Muscle of leg (tissue), 11 donors: ENCODE results near the gene TMEM220. TPM values are rescaled to one million over a fixed set of nuclear protein-coding genes. Genes with fewer than 3 reads are reported as not detected.

Source experiments
- DNase-seq: peaks from one replicate; pipeline ENCODE4 v3.0.0; 2013
- H3K27ac ChIP-seq: one replicate; pipeline ENCODE4 v1.5.1; 2013; ENCODE audit warnings: mild to moderate bottlenecking, low read length, control low read depth
- H3K27me3 ChIP-seq: one replicate; pipeline ENCODE4 v1.6.1; 2013; ENCODE audit warnings: low read length; ENCODE audit not compliant: control insufficient read depth, insufficient read depth
- H3K36me3 ChIP-seq: one replicate; pipeline ENCODE4 v1.6.1; 2013; ENCODE audit warnings: low read length; ENCODE audit not compliant: control insufficient read depth, insufficient read depth
- H3K4me1 ChIP-seq: one replicate; pipeline ENCODE4 v1.6.1; 2013; ENCODE audit warnings: low read length; ENCODE audit not compliant: control insufficient read depth, insufficient read depth
- H3K4me3 ChIP-seq: one replicate; pipeline ENCODE4 v1.5.1; 2013; ENCODE audit warnings: low read length, control low read depth
- H3K9me3 ChIP-seq: replicated peaks from 2 replicates; pipeline ENCODE4 v1.6.1; 2013; ENCODE audit warnings: low read depth, low read length; ENCODE audit not compliant: control insufficient read depth
- WGBS: methylation state at CpG from one replicate; pipeline ENCODE4 v1.1.5; 2013; ENCODE audit warnings: missing lambda C conversion rate; ENCODE audit not compliant: insufficient coverage; 5-methylcytosine and 5-hydroxymethylcytosine counted together
- polyA plus RNA-seq, 8 donors: library from polyadenylated mRNA; unstranded; fragments of 120-200 nt; gene quantifications; one replicate each; pipeline versions ENCODE4 v1.2.1 to v1.2.3, GENCODE V29; 2013; ENCODE audit warnings: inconsistent platforms in 1 of 8, low replicate concordance in 1 of 8; ENCODE audit not compliant: insufficient read length in 8 of 8, insufficient read depth in 1 of 8
- total RNA-seq: library from RNA; stranded (reverse); fragments of 120-200 nt; gene quantifications from one replicate; pipeline ENCODE4 v1.2.4, GENCODE V29; 2013

The TMEM220 gene
- total and polyA plus RNA-seq, 9 donors, result 5.1 to 13.4 (median 7.5) TPM

- peaks cover 11% of the 10 kb centered on the region for H3K4me1 ChIP-seq
- H3K27me3 ChIP-seq, result no peaks in the 10 kb centered on the region
- WGBS, result 28% methylated on average over 7 of the region's 9 CpGs
- H3K9me3 ChIP-seq, result peaks cover 9% of the 10 kb centered on the region
- peak; percentile 64 for DNase-seq
- peak overlapping the region; percentile 3 for H3K27ac ChIP-seq
- H3K36me3 ChIP-seq, result no peaks in the 10 kb centered on the region
- H3K4me3 ChIP-seq, result no peak overlapping the region
These were observed 42.9 kb upstream of the TMEM220 start for GRCh38 chr17:10772425-10773380.

DNA sequence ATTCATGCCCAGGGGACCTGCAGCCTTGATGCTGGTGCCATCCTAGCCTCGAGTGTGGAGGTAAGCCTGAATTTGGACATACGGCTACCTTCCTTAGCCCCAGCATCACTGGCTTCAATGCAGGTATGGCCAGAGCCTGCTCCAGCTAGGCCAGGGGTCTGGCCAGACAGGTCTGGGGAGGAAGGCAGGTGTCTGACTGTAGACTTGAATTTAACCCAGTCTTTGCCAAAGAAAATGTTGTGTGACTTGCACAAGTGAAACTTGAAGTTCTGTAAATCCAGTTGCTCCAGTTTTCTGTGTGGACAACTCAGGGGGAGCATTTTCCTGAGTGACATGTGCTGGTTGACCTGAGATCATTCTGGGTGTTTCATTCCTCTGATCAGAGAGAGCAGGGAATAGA is 41.3 kb upstream of the TMEM220 start:
- H3K27ac ChIP-seq, result no peak overlapping the region
- H3K4me3 ChIP-seq, result no peak overlapping the region
- 100% methylated on average over 1 of the region's 2 CpGs for WGBS
- H3K9me3 ChIP-seq, result peaks cover 9% of the 10 kb centered on the region
- no peaks in the 10 kb centered on the region for H3K27me3 ChIP-seq
- no peaks in the 10 kb centered on the region for H3K36me3 ChIP-seq
- DNase-seq, result no peak
- peaks cover 12% of the 10 kb centered on the region for H3K4me1 ChIP-seq

GRCh38 chr17:10769840-10770239 is 40.0 kb upstream of the TMEM220 start:
- H3K27me3 ChIP-seq, result no peaks in the 10 kb centered on the region
- peaks cover 10% of the 10 kb centered on the region for H3K9me3 ChIP-seq
- H3K27ac ChIP-seq, result no peak overlapping the region
- no peak for DNase-seq
- peaks cover 12% of the 10 kb centered on the region for H3K4me1 ChIP-seq
- no peak overlapping the region for H3K4me3 ChIP-seq
- H3K36me3 ChIP-seq, result no peaks in the 10 kb centered on the region
- 89% methylated on average over 6 of the region's 6 CpGs for WGBS

DNA sequence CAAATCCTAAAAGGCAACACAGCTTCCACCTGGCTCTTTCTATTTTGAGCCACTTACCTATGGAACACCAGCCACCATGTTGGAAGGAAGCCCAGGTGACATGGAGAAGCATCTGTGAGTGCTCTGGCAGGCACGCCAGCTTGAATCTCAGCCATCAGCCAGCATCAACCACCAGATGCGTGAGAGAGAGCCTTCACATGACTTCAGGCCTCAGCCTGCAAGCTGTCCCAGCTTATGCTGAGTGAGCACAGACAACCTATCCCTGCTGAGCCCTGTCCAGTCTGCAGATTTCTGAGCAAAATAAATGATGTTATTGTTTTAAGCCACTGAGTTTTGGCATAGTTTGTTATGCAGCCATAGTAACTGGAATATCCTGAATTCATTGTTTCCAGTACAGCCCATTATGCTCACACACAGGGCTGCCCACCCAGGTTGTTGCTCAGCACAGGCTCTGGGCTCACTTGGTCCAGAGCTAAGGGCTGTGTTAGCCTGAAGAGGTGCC is 39.0 kb upstream of the TMEM220 start:
- peak; percentile 73 for DNase-seq
- H3K36me3 ChIP-seq, result no peaks in the 10 kb centered on the region
- H3K4me1 ChIP-seq, result peaks cover 12% of the 10 kb centered on the region
- H3K4me3 ChIP-seq, result no peak overlapping the region
- H3K27ac ChIP-seq, result peak overlapping the region; percentile 55
- WGBS, result no CpG with 5 or more reads among the region's 2 CpGs
- peaks cover 10% of the 10 kb centered on the region for H3K9me3 ChIP-seq
- H3K27me3 ChIP-seq, result no peaks in the 10 kb centered on the region

DNA sequence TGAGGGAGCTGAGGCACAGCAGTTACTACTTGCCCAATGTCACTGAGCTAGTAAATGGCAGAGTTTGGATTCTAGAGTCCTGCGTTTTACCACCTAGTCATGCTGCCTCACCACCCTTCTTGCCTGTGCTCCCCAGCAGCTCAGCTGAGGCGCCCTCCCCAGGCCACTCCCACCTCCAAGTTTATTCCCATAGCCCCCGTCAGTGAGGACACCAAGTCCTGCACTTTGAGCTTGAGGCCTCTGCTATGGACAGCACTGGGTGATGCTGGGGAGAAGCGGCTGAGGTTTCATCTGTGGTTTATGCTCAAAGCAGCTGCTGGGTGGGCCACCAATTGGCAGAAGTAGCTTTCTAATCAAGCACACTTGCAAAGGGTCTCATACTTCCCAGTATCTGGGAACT is 37.4 kb upstream of the TMEM220 start:
- peaks cover 5% of the 10 kb centered on the region for H3K4me1 ChIP-seq
- peaks cover 7% of the 10 kb centered on the region for H3K9me3 ChIP-seq
- no peaks in the 10 kb centered on the region for H3K36me3 ChIP-seq
- 40% methylated on average over 1 of the region's 4 CpGs for WGBS
- no peaks in the 10 kb centered on the region for H3K27me3 ChIP-seq
- no peak for DNase-seq
- no peak overlapping the region for H3K4me3 ChIP-seq
- H3K27ac ChIP-seq, result no peak overlapping the region

GRCh38 chr17:10762037-10762436 is 32.2 kb upstream of the TMEM220 start:
- no CpG with 5 or more reads among the region's 1 CpG for WGBS
- Histone ChIP-seq H3K27me3 (no peaks in the 10 kb centered on the region), H3K4me1 (peaks cover 9% of the 10 kb centered on the region), H3K36me3 (no peaks in the 10 kb centered on the region), H3K4me3 (no peak overlapping the region), H3K9me3 (peaks cover 2% of the 10 kb centered on the region), H3K27ac (no peak overlapping the region)
- no peak for DNase-seq

DNA sequence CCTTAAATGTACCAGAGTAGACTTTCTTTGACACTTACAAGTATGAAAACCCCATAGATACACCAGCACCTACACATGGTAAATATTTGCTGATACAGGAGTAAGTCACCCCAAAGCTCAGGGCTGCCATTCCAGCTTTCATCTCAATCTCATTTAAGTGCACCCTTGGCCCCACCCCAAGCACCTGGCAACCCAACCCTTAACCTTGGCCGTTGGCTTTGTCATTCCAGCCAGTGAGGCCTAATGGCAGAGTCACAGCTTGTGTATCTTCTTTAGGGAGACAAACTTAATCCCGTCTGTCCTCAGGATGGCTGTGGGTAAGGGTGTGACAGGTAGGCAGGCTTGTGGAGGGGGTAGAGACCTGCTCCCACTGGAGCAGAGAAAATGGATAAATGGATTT is 31.5 kb upstream of the TMEM220 start:
- 86% methylated on average over 1 of the region's 2 CpGs for WGBS
- no peak for DNase-seq
- no peak overlapping the region for H3K27ac ChIP-seq
- peaks cover 2% of the 10 kb centered on the region for H3K9me3 ChIP-seq
- peaks cover 17% of the 10 kb centered on the region for H3K4me1 ChIP-seq
- H3K27me3 ChIP-seq, result no peaks in the 10 kb centered on the region
- H3K36me3 ChIP-seq, result no peaks in the 10 kb centered on the region
- H3K4me3 ChIP-seq, result no peak overlapping the region

DNA sequence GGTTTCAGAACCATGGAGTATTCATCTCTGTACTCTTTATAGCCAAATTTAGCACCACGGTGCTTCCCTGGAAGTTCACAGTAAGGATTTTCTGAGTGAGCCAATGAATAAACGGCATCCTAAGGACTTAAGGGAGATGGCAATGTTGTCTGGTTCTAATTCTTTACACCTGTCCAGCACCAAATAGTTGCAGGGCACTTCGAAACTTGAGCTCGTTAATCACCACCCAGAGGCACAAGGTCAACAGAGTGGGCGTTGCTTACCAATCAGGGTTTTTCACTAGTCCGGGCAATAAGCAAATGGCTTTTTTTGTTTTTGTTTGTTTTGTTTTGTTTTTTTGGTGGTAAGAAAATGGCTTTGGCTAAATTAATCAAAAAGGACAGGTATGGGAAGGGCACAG is 28.2 kb upstream of the TMEM220 start:
- WGBS, result no CpG with 5 or more reads among the region's 6 CpGs
- no peak overlapping the region for H3K4me3 ChIP-seq

GRCh38 chr17:10757647-10758046 is 27.8 kb upstream of the TMEM220 start:
- Histone ChIP-seq H3K27me3 (no peaks in the 10 kb centered on the region), H3K9me3 (no peaks in the 10 kb centered on the region), H3K4me1 (peaks cover 24% of the 10 kb centered on the region), H3K36me3 (no peaks in the 10 kb centered on the region), H3K27ac (peak overlapping the region; percentile 49), H3K4me3 (no peak overlapping the region)
- whole genome bisulfite sequencing, result 60% methylated on average over 2 of the region's 2 CpGs
- DNase-seq, result no peak

More for the DNA sequence above, 28.2 kb upstream of the TMEM220 start:
- H3K27ac ChIP-seq, result no peak overlapping the region
- H3K4me1 ChIP-seq, result peaks cover 24% of the 10 kb centered on the region
- no peaks in the 10 kb centered on the region for H3K27me3 ChIP-seq
- no peaks in the 10 kb centered on the region for H3K36me3 ChIP-seq
- H3K9me3 ChIP-seq, result no peaks in the 10 kb centered on the region
- no peak for DNase-seq

GRCh38 chr17:10757067-10757466 is 27.2 kb upstream of the TMEM220 start:
- Histone ChIP-seq H3K4me3 (no peak overlapping the region), H3K27me3 (no peaks in the 10 kb centered on the region), H3K27ac (peak overlapping the region; percentile 49), H3K9me3 (no peaks in the 10 kb centered on the region), H3K36me3 (no peaks in the 10 kb centered on the region), H3K4me1 (peaks cover 24% of the 10 kb centered on the region)
- DNase-seq, result no peak
- WGBS, result 88% methylated on average over 5 of the region's 6 CpGs
